ENCODE results near the gene ANKS1B.

DNA sequence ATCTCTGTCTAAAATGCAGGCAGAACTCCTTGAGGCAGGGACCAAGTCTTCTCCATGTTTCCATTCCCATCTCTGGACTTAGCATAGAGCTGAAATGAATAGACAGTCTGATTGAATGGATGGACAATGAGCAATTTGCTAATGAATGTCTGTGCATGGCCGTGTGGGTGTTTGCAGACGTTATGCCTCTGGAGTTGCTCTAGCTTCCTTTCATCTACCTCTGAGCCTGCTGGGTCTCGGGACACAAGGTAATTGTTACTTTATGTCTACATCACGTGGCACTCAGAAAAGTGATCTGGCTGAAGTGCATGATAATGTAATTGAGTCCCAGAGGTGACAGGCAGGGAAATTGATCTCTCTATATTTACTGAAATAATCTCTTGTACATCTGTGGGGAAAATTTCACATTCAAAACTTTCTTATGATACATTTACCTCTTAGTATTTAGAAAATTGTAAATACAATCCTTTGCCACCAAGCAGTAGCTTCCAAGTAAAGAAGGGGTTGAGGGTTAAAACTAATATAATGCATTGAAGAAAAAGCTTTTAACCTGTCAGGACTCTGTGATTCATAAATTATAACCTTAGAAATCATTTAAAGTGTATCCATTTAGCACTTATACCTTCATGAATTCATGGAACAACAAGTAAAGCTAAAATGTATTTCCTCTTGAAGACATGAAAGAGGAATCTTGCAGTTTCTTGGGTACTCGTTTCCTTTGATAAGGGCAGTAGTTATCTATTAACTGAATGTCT is 915.6 kb downstream of the ANKS1B start:
- TF ChIP-seq, protein P1, sequence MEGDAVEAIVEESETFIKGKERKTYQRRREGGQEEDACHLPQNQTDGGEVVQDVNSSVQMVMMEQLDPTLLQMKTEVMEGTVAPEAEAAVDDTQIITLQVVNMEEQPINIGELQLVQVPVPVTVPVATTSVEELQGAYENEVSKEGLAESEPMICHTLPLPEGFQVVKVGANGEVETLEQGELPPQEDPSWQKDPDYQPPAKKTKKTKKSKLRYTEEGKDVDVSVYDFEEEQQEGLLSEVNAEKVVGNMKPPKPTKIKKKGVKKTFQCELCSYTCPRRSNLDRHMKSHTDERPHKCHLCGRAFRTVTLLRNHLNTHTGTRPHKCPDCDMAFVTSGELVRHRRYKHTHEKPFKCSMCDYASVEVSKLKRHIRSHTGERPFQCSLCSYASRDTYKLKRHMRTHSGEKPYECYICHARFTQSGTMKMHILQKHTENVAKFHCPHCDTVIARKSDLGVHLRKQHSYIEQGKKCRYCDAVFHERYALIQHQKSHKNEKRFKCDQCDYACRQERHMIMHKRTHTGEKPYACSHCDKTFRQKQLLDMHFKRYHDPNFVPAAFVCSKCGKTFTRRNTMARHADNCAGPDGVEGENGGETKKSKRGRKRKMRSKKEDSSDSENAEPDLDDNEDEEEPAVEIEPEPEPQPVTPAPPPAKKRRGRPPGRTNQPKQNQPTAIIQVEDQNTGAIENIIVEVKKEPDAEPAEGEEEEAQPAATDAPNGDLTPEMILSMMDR (IDR thresholded peaks at IDR 0.05), result no peak
- TF ChIP-seq TCF7L2 (IDR thresholded peaks at IDR 0.05; ENCODE audit: low read depth, low read length), result no peak
- no peak for TF ChIP-seq SIN3A (IDR thresholded peaks at IDR 0.05; ENCODE audit: borderline replicate concordance, insufficient read depth, low read depth, low read length)
- TF ChIP-seq, protein P2, sequence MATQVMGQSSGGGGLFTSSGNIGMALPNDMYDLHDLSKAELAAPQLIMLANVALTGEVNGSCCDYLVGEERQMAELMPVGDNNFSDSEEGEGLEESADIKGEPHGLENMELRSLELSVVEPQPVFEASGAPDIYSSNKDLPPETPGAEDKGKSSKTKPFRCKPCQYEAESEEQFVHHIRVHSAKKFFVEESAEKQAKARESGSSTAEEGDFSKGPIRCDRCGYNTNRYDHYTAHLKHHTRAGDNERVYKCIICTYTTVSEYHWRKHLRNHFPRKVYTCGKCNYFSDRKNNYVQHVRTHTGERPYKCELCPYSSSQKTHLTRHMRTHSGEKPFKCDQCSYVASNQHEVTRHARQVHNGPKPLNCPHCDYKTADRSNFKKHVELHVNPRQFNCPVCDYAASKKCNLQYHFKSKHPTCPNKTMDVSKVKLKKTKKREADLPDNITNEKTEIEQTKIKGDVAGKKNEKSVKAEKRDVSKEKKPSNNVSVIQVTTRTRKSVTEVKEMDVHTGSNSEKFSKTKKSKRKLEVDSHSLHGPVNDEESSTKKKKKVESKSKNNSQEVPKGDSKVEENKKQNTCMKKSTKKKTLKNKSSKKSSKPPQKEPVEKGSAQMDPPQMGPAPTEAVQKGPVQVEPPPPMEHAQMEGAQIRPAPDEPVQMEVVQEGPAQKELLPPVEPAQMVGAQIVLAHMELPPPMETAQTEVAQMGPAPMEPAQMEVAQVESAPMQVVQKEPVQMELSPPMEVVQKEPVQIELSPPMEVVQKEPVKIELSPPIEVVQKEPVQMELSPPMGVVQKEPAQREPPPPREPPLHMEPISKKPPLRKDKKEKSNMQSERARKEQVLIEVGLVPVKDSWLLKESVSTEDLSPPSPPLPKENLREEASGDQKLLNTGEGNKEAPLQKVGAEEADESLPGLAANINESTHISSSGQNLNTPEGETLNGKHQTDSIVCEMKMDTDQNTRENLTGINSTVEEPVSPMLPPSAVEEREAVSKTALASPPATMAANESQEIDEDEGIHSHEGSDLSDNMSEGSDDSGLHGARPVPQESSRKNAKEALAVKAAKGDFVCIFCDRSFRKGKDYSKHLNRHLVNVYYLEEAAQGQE (IDR thresholded peaks at IDR 0.05; ENCODE audit: insufficient read depth in 1 of 2, low read depth in 2 of 2, low read length in 1 of 2), result no peak
- TF ChIP-seq POLR2AphosphoS5 (IDR thresholded peaks at IDR 0.05; ENCODE audit: low read depth, low read length), result no peak
